Measurements from ENCODE around the gene KIAA0513. TPM values are rescaled to one million over a fixed set of nuclear protein-coding genes. Genes with fewer than 3 reads are reported as not detected.

The KIAA0513 gene
- total RNA-seq, 1 donor from 2014 or later = 131 TPM

DNA sequence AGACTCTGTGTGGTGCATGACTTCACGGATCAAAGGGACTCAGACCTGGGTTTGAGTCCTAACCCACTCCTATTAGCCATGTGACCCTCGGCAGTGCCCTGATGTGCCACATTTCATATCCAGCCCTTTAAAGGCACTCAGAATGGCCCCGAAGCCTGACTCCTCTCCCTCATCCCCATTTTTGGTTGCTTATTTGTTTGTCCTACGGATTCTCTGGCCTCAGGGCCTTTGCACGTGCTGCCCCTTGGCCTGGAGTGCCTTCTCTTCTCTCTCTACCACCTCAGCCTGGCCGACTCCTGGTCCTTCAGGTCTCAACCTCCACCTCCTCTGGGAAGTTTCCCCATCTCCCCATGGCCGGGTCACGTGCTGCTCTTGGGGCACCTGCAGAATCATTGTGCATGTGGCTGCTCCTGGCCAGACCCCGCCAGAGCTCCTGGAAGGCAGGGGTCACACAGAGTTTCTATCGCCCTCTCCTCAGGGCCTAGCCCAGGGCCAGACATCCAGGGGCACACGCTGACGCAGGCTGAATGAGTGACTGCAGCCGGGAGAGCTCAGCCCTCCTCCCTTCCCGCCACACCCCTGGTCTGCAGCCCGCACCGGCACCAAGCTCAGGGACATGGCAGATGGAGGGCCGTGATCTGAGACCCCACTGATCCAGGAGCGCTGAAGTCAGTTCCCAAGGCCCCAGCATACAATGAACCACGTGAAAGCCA lies 106.6 kb downstream of the KIAA0513 start:
- Histone ChIP-seq H3K27ac (no peak overlapping the region), H3K36me3 (no peaks in the 10 kb centered on the region), H3K4me1 (peaks cover 9 to 34% of the 10 kb centered on the region in 2 donors), H3K9me3 (no peaks in the 10 kb centered on the region), H3K27me3 (no peaks in the 10 kb centered on the region), H3K4me3 (no peak overlapping the region)
- intact Hi-C loops (cut with DNase I) = no loop called here
- DNase-seq (ENCODE audit: low spot score in 2 of 2) = no peak
- TF ChIP-seq CTCF (IDR thresholded peaks at IDR 0.05) = no peak

DNA sequence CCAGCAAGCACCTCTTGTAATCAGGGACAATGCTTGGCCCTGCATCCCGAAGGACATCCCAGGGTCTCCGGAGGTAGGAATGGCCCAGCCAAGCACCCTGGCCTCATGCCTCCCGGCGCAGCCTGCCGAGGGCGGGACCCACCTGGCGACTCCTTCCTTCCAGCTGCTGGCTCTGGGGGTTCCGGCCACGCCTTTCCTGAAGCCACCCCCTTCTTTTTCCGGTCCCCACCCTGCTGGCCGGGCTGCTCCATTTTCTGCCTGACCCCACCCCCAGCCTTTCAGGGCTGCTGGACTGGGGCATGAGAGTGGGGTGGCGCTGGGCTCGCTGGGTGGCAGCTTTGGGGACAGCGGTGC lies 107.2 kb downstream of the KIAA0513 start:
- TF ChIP-seq CTCF (IDR thresholded peaks at IDR 0.05) = no peak
- H3K4me3 ChIP-seq = no peak overlapping the region
- intact Hi-C loops (cut with DNase I) = no loop called here
- H3K27ac ChIP-seq = no peak overlapping the region
- H3K4me1 ChIP-seq = peaks cover 9 to 29% of the 10 kb centered on the region in 2 donors
- DNase-seq (ENCODE audit: low spot score in 2 of 2) = no peak
- no peaks in the 10 kb centered on the region for H3K9me3 ChIP-seq
- H3K36me3 ChIP-seq = no peaks in the 10 kb centered on the region
- no peaks in the 10 kb centered on the region for H3K27me3 ChIP-seq

GRCh38 chr16:85136213-85136701 lies 108.7 kb downstream of the KIAA0513 start:
- Histone ChIP-seq H3K36me3 (no peaks in the 10 kb centered on the region), H3K27me3 (no peaks in the 10 kb centered on the region), H3K4me3 (no peak overlapping the region), H3K4me1 (peaks cover 3 to 14% of the 10 kb centered on the region in 2 donors), H3K9me3 (no peaks in the 10 kb centered on the region), H3K27ac (peak overlapping the region; percentile 66 to 68)
- TF ChIP-seq CTCF (IDR thresholded peaks at IDR 0.05) = no peak
- intact Hi-C loops (cut with DNase I) = no loop called here
- no peak for DNase-seq (ENCODE audit: low spot score in 2 of 2)

- H3K4me3 ChIP-seq = peak overlapping the region in 1 of 2 donors; percentile 59
- H3K9me3 ChIP-seq = no peaks in the 10 kb centered on the region
- H3K27me3 ChIP-seq = no peaks in the 10 kb centered on the region
- peaks cover 3 to 13% of the 10 kb centered on the region in 2 donors for H3K4me1 ChIP-seq
- H3K27ac ChIP-seq = peak overlapping the region; percentile 66 to 68
- H3K36me3 ChIP-seq = no peaks in the 10 kb centered on the region
- DNase-seq (ENCODE audit: low spot score in 2 of 2) = peak in 1 of 2 donors; percentile 77
- no peak for TF ChIP-seq CTCF (IDR thresholded peaks at IDR 0.05)
- intact Hi-C loops (cut with DNase I) = no loop called here
Measured at GRCh38 chr16:85136702-85137322, 109.2 kb downstream of the KIAA0513 start.

DNA sequence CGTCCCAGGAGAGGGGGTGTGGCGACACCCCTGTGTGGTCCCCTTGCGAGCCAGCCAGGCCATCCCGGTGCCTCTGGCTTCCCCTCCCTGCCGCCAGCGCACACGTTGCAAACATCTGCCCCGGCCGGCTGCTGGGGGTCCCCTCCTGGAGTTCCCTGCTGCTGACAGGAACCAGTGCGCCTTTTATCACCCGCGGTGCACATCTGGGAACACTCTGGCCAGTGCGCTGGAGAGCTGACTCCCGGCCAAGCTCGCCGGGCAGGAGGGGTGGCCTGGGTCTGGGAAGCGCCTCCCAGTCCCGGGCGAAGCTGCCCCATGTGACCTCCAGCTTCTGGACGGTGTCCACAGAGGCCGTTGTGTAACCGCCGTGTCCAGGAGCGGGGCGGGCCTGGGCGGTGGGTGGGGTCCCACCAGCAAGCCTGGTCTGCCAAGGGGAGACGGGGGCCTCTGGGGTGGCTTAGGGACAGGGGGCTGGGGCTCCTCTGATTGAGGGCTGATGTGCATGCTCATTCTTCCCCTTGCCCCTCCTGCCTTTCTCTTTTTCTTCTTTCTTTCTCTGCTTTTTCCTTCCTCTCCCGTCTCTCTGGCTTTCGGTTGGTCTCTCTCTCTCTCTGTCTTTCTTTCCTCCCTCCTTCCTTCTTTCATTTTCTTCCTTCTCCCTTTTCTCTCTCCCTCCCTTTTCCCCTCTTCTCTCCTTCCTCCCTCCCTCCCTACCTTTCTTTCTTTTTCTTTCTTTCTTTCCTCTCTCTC lies 109.9 kb downstream of the KIAA0513 start:
- H3K4me3 ChIP-seq = peak overlapping the region; percentile 38 to 59
- no peak for TF ChIP-seq CTCF (IDR thresholded peaks at IDR 0.05)
- peak overlapping the region; percentile 66 to 68 for H3K27ac ChIP-seq
- peak; percentile 74 to 95 for DNase-seq (ENCODE audit: low spot score in 2 of 2)
- intact Hi-C loops (cut with DNase I) = no loop called here
- H3K36me3 ChIP-seq = no peaks in the 10 kb centered on the region
- H3K4me1 ChIP-seq = peaks cover 3 to 13% of the 10 kb centered on the region in 2 donors
- no peaks in the 10 kb centered on the region for H3K27me3 ChIP-seq
- no peaks in the 10 kb centered on the region for H3K9me3 ChIP-seq

Measured in ascending aorta (tissue), 2 donors.